Measurements from ENCODE around the gene FHL3. TPM values are rescaled to one million over a fixed set of nuclear protein-coding genes. Genes with fewer than 3 reads are reported as not detected.

Gene FHL3
- total and polyA plus RNA-seq, 2 of the 8 experiments (the other 6 are each of a cell fraction or from before 2014, with no cell fraction given), result 14.3 to 35.6 TPM

GRCh38 chr1:38030596-38031512 is 25.5 kb upstream of the FHL3 start:
- H4K8ac ChIP-seq (ENCODE audit: extremely low read depth, insufficient read depth, low read length), result no peak overlapping the region
- H2AK5ac ChIP-seq (ENCODE audit: low read depth, low read length), result peak overlapping the region; percentile 46; the same call in 1 of the 2 replicates
- no peak overlapping the region for H2BK120ac ChIP-seq (replicated peaks; ENCODE audit: low read depth, low read length)
- no peak overlapping the region for H2AFZ ChIP-seq (ENCODE audit: low read length)
- no peak overlapping the region for H3K56ac ChIP-seq (replicated peaks; ENCODE audit: insufficient read length, low read depth, low read length)
- H3K79me2 ChIP-seq (ENCODE audit: control insufficient read depth in 1 of 2, insufficient read depth in 2 of 2, low read length in 2 of 2), result no peaks in the 10 kb centered on the region
- H3K9me3 ChIP-seq (ENCODE audit: insufficient read depth in 2 of 2, low read depth in 1 of 2, low read length in 1 of 2), result no peaks in the 10 kb centered on the region
- DNase-seq (ENCODE audit: low read depth in 1 of 2, low spot score in 2 of 2) (no peak), FAIRE-seq (no peak)
- H4K91ac ChIP-seq (replicated peaks; ENCODE audit: insufficient read length, low read length), result no peak overlapping the region
- WGBS, 2 experiments (ENCODE audit: extremely low coverage in 1 of 2, insufficient coverage in 1 of 2, insufficient read length in 1 of 2, insufficient replicate concordance in 2 of 2, low coverage in 1 of 2, low lambda C conversion rate in 2 of 2, missing lambda C conversion rate in 1 of 2), result 87% methylated on average over 13 of the region's 17 CpGs; no CpG with 5 or more reads in 1 of the 2 experiments
- H3K4ac ChIP-seq (replicated peaks; ENCODE audit: insufficient read length, low read depth, low read length), result peak overlapping the region; percentile 10
- H3K23me2 ChIP-seq (ENCODE audit: low read depth, low read length), result no peaks in the 10 kb centered on the region
- no peaks in the 10 kb centered on the region for H3K79me1 ChIP-seq (ENCODE audit: low read depth, low read length)
- peak overlapping the region; percentile 67; the same call in 1 of the 2 replicates for H2BK15ac ChIP-seq (ENCODE audit: low read length)
- H3K9ac ChIP-seq (replicated peaks in 1 of 4; ENCODE audit: extremely low read depth in 1 of 4, low read depth in 3 of 4, low read length in 3 of 4), result no peak overlapping the region
- H4K5ac ChIP-seq (ENCODE audit: insufficient read length, low read depth, low read length), result no peak overlapping the region
- peak overlapping the region; percentile 81; the same call in 1 of the 2 replicates for H2BK5ac ChIP-seq (ENCODE audit: low read depth, low read length)
- ChIA-PET CTCF (ENCODE audit: partially characterized antibody) (interaction anchor here (1.0 to 7.2 kb wide), 10 partner anchors 8 to 472 kb away, joined by 3 to 88 read pairs (median 4); no protein-coding TSS in a partner anchor), POLR2A (ENCODE audit: partially characterized antibody) (interaction anchor here (0.6 to 6.3 kb wide), 12 partner anchors 10 to 472 kb away, joined by 3 to 59 read pairs (median 4); partner anchors contain the start of gene POU3F1)
- H4K20me1 ChIP-seq (replicated peaks in 1 of 2; ENCODE audit: control insufficient read depth in 1 of 2, insufficient read depth in 2 of 2, low read length in 2 of 2), result peaks cover 0 to 2% of the 10 kb centered on the region in 2 experiments
- no peak overlapping the region for H3K23ac ChIP-seq (ENCODE audit: insufficient read length)
- no peak overlapping the region for H3K14ac ChIP-seq (ENCODE audit: insufficient read length)
- peaks cover 0 to 3% (median under 1%) of the 10 kb centered on the region in 4 experiments; a peak in 3 of 8 replicates for H3K36me3 ChIP-seq (ENCODE audit: control insufficient read depth in 2 of 4, insufficient read depth in 4 of 4, low read length in 3 of 4)
- peak overlapping the region; percentile 48; the same call in 1 of the 2 replicates for H3K18ac ChIP-seq (ENCODE audit: extremely low read depth, low read length)
- H3K4me2 ChIP-seq (ENCODE audit: insufficient read depth in 1 of 2, low read depth in 2 of 2, low read length in 2 of 2), result peak overlapping the region; percentile 36 to 57; a peak in 2 of 4 replicates
- no peaks in the 10 kb centered on the region for H3K27me3 ChIP-seq (replicated peaks in 1 of 4; ENCODE audit: control insufficient read depth in 3 of 4, extremely low read depth in 1 of 4, insufficient read depth in 3 of 4, low read length in 3 of 4)
- no peak overlapping the region for H3K4me3 ChIP-seq (ENCODE audit: extremely low read depth in 1 of 4, insufficient read depth in 2 of 4, low read depth in 3 of 4, low read length in 4 of 4)
- no peak overlapping the region for H3K27ac ChIP-seq (ENCODE audit: low read depth, low read length)
- peak overlapping the region; percentile 27; the same call in 1 of the 2 replicates for H2BK12ac ChIP-seq (ENCODE audit: low read depth, low read length)
- H2BK20ac ChIP-seq (ENCODE audit: low read length), result no peak overlapping the region
- H3K4me1 ChIP-seq (replicated peaks in 1 of 4; ENCODE audit: control insufficient read depth in 3 of 4, insufficient read depth in 4 of 4, low read length in 3 of 4), result peaks cover 12 to 36% (median 25%) of the 10 kb centered on the region in 4 experiments
- TF ChIP-seq YY1 (IDR thresholded peaks at IDR 0.05; ENCODE audit: low read depth, low read length) (no peak), SRF (IDR thresholded peaks at IDR 0.05; ENCODE audit: low read depth, low read length) (no peak), RBBP5 (IDR thresholded peaks at IDR 0.05; ENCODE audit: borderline replicate concordance, low read depth, low read length) (no peak), KDM4A (IDR thresholded peaks at IDR 0.05; ENCODE audit: low read depth, low read length, severe bottlenecking) (no peak), TBP (IDR thresholded peaks at IDR 0.05; ENCODE audit: low read depth, low read length) (no peak), POLR2AphosphoS5 (IDR thresholded peaks at IDR 0.05; ENCODE audit: low read depth, low read length) (no peak)
